IMR-90 (cell line): Measurements from ENCODE around the gene LATS2. TPM values are rescaled to one million over a fixed set of nuclear protein-coding genes. Genes with fewer than 3 reads are reported as not detected.
A peak's percentile ranks its signal among the peaks of the same experiment; 100 is the strongest.

Experiments
- ATAC-seq: fragments of 200-7000 bp; cut with Tn5 transposase; 2 replicates; pipeline ENCODE4 v1.9.1; 2020; ENCODE audit warnings: low read depth, mild to moderate bottlenecking, moderate library complexity
- BruUV-seq: library from RNA; stranded (reverse); fragments of 400-500 nt; replicated peaks from 2 replicates; lab custom pipeline; 2021; lab: Mats Ljungman, UMichigan
- CTCF ChIA-PET: fragments of 300-600 bp; formaldehyde crosslinking; extraction: SDS; loops from one replicate; lab custom pipeline; 2021; ENCODE audit warnings: antibody characterized with exemption; lab: Yijun Ruan, JAX
- POLR2A ChIA-PET: fragments of 300-600 bp; sonication (Branson Sonifier 250); formaldehyde crosslinking; loops from one replicate; lab custom pipeline; 2022; ENCODE audit warnings: antibody characterized with exemption; ENCODE audit not compliant: unreplicated experiment; lab: Charles Lee
- DNase-seq: peaks from one replicate; pipeline ENCODE4 v3.0.0; 2013
- H2AFZ ChIP-seq: replicated peaks from 2 replicates; pipeline ENCODE3; 2013; ENCODE audit warnings: low read length, mild to moderate bottlenecking; ENCODE audit not compliant: poor library complexity
- H2AK5ac ChIP-seq: 2 replicates; pipeline ENCODE4 v1.6.1; 2013; ENCODE audit warnings: low read depth, low read length, inconsistent platforms
- H2AK9ac ChIP-seq: replicated peaks from 2 replicates; pipeline ENCODE3; 2013; ENCODE audit warnings: mild to moderate bottlenecking, low read depth, low read length, moderate library complexity; ENCODE audit not compliant: poor library complexity
- H2BK120ac ChIP-seq: 2 replicates; pipeline ENCODE4 v1.6.1; 2013; ENCODE audit warnings: low read depth, low read length, inconsistent platforms
- H2BK15ac ChIP-seq: 3 replicates; pipeline ENCODE4 v1.6.1; 2013; ENCODE audit warnings: low read depth, low read length, inconsistent platforms
- H2BK20ac ChIP-seq: 2 replicates; pipeline ENCODE4 v1.6.1; 2013; ENCODE audit warnings: low read depth, mild to moderate bottlenecking, inconsistent platforms, low read length, moderate library complexity
- H2BK5ac ChIP-seq: 2 replicates; pipeline ENCODE4 v1.6.1; 2013; ENCODE audit warnings: mild to moderate bottlenecking, low read depth, low read length, inconsistent platforms; ENCODE audit not compliant: poor library complexity, severe bottlenecking
- H3K14ac ChIP-seq: replicated peaks from 2 replicates; pipeline ENCODE4 v1.6.1; 2013; ENCODE audit warnings: low read depth, low read length, inconsistent platforms
- H3K18ac ChIP-seq: 2 replicates; pipeline ENCODE4 v1.6.1; 2013; ENCODE audit warnings: low read depth, low read length, control low read depth
- H3K23ac ChIP-seq: 2 replicates; pipeline ENCODE4 v1.6.1; 2013; ENCODE audit warnings: low read depth, low read length, inconsistent platforms
- H3K27ac ChIP-seq: 2 replicates; pipeline ENCODE4 v1.5.1; 2013; ENCODE audit warnings: mild to moderate bottlenecking, control low read depth, low read length; ENCODE audit not compliant: insufficient read depth
- H3K27me3 ChIP-seq: 2 replicates; pipeline ENCODE4 v1.6.1; 2013; ENCODE audit warnings: low read length; ENCODE audit not compliant: control insufficient read depth, insufficient read depth
- H3K36me3 ChIP-seq: 2 replicates; pipeline ENCODE4 v1.6.1; 2013; ENCODE audit warnings: low read length, mixed read lengths; ENCODE audit not compliant: control insufficient read depth, insufficient read depth
- H3K4ac ChIP-seq: 2 replicates; pipeline ENCODE4 v1.6.1; 2013; ENCODE audit warnings: low read depth, low read length, inconsistent platforms
- H3K4me1 ChIP-seq: 2 replicates; pipeline ENCODE4 v1.6.1; 2013; ENCODE audit warnings: low read length, mixed read lengths; ENCODE audit not compliant: control insufficient read depth, insufficient read depth
- H3K4me2 ChIP-seq: 2 replicates; pipeline ENCODE4 v1.6.1; 2013; ENCODE audit warnings: low read depth, mild to moderate bottlenecking, control low read depth, low read length, moderate library complexity
- H3K4me3 ChIP-seq: 2 replicates; pipeline ENCODE4 v1.5.1; 2013; ENCODE audit warnings: low read depth, mild to moderate bottlenecking, control low read depth, low read length, moderate library complexity; ENCODE audit not compliant: insufficient read depth
- H3K56ac ChIP-seq: 2 replicates; pipeline ENCODE4 v1.6.1; 2013; ENCODE audit warnings: low read length, inconsistent platforms; ENCODE audit not compliant: insufficient read depth; ENCODE audit errors: extremely low read depth
- H3K79me1 ChIP-seq, 2 experiments: 2 replicates each; pipeline ENCODE4 v1.6.1; 2013; ENCODE audit warnings: low read length in 2 of 2, inconsistent platforms in 1 of 2, low read depth in 1 of 2
- H3K9ac ChIP-seq: 2 replicates; pipeline ENCODE4 v1.6.1; 2013; ENCODE audit warnings: low read depth, low read length, control low read depth
- H3K9me1 ChIP-seq: 2 replicates; pipeline ENCODE4 v1.6.1; 2013; ENCODE audit warnings: low read length, inconsistent platforms; ENCODE audit not compliant: insufficient read depth
- H3K9me3 ChIP-seq: 2 replicates; pipeline ENCODE4 v1.6.1; 2013; ENCODE audit warnings: low read length; ENCODE audit not compliant: control insufficient read depth, insufficient read depth
- H4K20me1 ChIP-seq: 2 replicates; pipeline ENCODE4 v1.6.1; 2013; ENCODE audit warnings: low read length, inconsistent platforms; ENCODE audit not compliant: insufficient read depth
- H4K5ac ChIP-seq: 2 replicates; pipeline ENCODE4 v1.6.1; 2013; ENCODE audit warnings: mild to moderate bottlenecking, low read depth, low read length, control low read depth
- H4K8ac ChIP-seq, 2 experiments: 2 replicates each; pipeline ENCODE4 v1.6.1; 2013; ENCODE audit warnings: low read depth in 2 of 2, low read length in 2 of 2, control low read depth in 1 of 2, inconsistent platforms in 1 of 2
- H4K91ac ChIP-seq: 2 replicates; pipeline ENCODE4 v1.6.1; 2013; ENCODE audit warnings: low read depth, low read length, inconsistent platforms; ENCODE audit not compliant: insufficient read depth
- BHLHE40 ChIP-seq: fragments of 150-350 bp; IDR thresholded peaks from 2 replicates; pipeline ENCODE4 v1.6.1; 2016; ENCODE audit warnings: mild to moderate bottlenecking, low read depth, low read length
- CEBPB ChIP-seq: IDR thresholded peaks from 2 replicates; pipeline ENCODE4 v1.6.1; 2012; ENCODE audit warnings: low read depth, low read length, improper control_type of control experiment
- CHD1 ChIP-seq: IDR thresholded peaks from 2 replicates; pipeline ENCODE4 v1.6.1; 2012; ENCODE audit warnings: low read depth, low read length, improper control_type of control experiment
- FOS ChIP-seq: fragments of 150-350 bp; IDR thresholded peaks from 2 replicates; pipeline ENCODE4 v1.6.1; 2016; ENCODE audit warnings: low read depth, low read length
- MAFK ChIP-seq: IDR thresholded peaks from 2 replicates; pipeline ENCODE4 v1.6.1; 2012; ENCODE audit warnings: low read depth, low read length, improper control_type of control experiment
- MAZ ChIP-seq: IDR thresholded peaks from 2 replicates; pipeline ENCODE4 v1.6.1; 2012; ENCODE audit warnings: low read depth, mild to moderate bottlenecking, low read length, improper control_type of control experiment, moderate library complexity, borderline replicate concordance
- MXI1 ChIP-seq: IDR thresholded peaks from 2 replicates; pipeline ENCODE4 v1.6.1; 2012; ENCODE audit warnings: low read depth, mild to moderate bottlenecking, low read length, moderate library complexity, borderline replicate concordance
- NFE2L2 ChIP-seq: fragments of 150-350 bp; IDR thresholded peaks from 2 replicates; pipeline ENCODE4 v1.6.1; 2016; ENCODE audit warnings: low read depth, mild to moderate bottlenecking, low read length
- POLR2A ChIP-seq: IDR thresholded peaks from 2 replicates; pipeline ENCODE4 v1.6.1; 2012; ENCODE audit warnings: mild to moderate bottlenecking, low read depth, low read length
- RAD21 ChIP-seq: IDR thresholded peaks from 2 replicates; pipeline ENCODE4 v1.6.1; 2012; ENCODE audit warnings: low read length, improper control_type of control experiment
- RCOR1 ChIP-seq: IDR thresholded peaks from 2 replicates; pipeline ENCODE4 v1.6.1; 2012; ENCODE audit warnings: mild to moderate bottlenecking, low read length, improper control_type of control experiment; ENCODE audit not compliant: insufficient replicate concordance
- RFX5 ChIP-seq: IDR thresholded peaks from 2 replicates; pipeline ENCODE4 v1.8.0; 2012; ENCODE audit warnings: low read depth, mild to moderate bottlenecking, low read length, moderate library complexity
- SMC3 ChIP-seq: fragments of 150-350 bp; IDR thresholded peaks from 2 replicates; pipeline ENCODE4 v1.6.1; 2016; ENCODE audit warnings: low read depth, mild to moderate bottlenecking, antibody characterized with exemption, low read length, moderate library complexity
- WGBS, 2 experiments: methylation state at CpG; one replicate each; pipeline versions ENCODE4 v1.1.5 to v1.1.7; 2013; ENCODE audit warnings: missing lambda C conversion rate in 2 of 2; ENCODE audit not compliant: insufficient read length in 1 of 2; ENCODE audit errors: extremely low coverage in 2 of 2; 5-methylcytosine and 5-hydroxymethylcytosine counted together
- dilution Hi-C: fragments of 300-500 bp; cut with HindIII; formaldehyde crosslinking; loops from one replicate; pipeline ENCODE4 v1.14.3; 2018; ENCODE audit warnings: low sequenced_read_pairs; ENCODE audit not compliant: unreplicated experiment
- in situ Hi-C: fragments of 300-500 bp; cut with MboI; formaldehyde crosslinking; loops from 3 replicates; pipeline ENCODE4 v1.14.3; 2019; ENCODE audit warnings: low sequenced_read_pairs, inconsistent platforms, mixed read lengths
- intact Hi-C: fragments of 100-400 bp; cut with micrococcal nuclease; formaldehyde crosslinking; loops from 2 replicates; pipeline ENCODE4 v1.10.0; 2022
- polyA plus RNA-seq, 3 experiments: library from polyadenylated mRNA; depleted of rRNA; stranded (reverse); fragments of >200 nt; gene quantifications; 2 replicates each; pipeline ENCODE4 v1.2.3, GENCODE V29; 2012; ENCODE audit warnings: low replicate concordance in 1 of 3
- total RNA-seq: library from RNA; depleted of rRNA; stranded (reverse); fragments of >200 nt; gene quantifications from 2 replicates; pipeline ENCODE4 v1.2.3, GENCODE V29; 2012
- TF ChIP-seq, protein P1 (sequence below): conservative IDR thresholded peaks from 2 replicates; pipeline ENCODE4 v1.5.1; 2012; ENCODE audit warnings: mild to moderate bottlenecking, low read depth, low read length, improper control_type of control experiment
- TF ChIP-seq, protein P2 (sequence below): fragments of 150-350 bp; IDR thresholded peaks from 2 replicates; pipeline ENCODE4 v1.6.1; 2017; ENCODE audit warnings: mild to moderate bottlenecking, antibody characterized with exemption, low read length, low read depth
- TF ChIP-seq, protein P3 (sequence below): fragments of 150-350 bp; IDR thresholded peaks from 2 replicates; pipeline ENCODE4 v1.6.1; 2016; ENCODE audit warnings: low read depth, mild to moderate bottlenecking, low read length, moderate library complexity, borderline replicate concordance

The LATS2 gene
- total and polyA plus RNA-seq, 2 of the 4 experiments (the other 2 are of a cell fraction), result 12.7 to 22.4 TPM

DNA sequence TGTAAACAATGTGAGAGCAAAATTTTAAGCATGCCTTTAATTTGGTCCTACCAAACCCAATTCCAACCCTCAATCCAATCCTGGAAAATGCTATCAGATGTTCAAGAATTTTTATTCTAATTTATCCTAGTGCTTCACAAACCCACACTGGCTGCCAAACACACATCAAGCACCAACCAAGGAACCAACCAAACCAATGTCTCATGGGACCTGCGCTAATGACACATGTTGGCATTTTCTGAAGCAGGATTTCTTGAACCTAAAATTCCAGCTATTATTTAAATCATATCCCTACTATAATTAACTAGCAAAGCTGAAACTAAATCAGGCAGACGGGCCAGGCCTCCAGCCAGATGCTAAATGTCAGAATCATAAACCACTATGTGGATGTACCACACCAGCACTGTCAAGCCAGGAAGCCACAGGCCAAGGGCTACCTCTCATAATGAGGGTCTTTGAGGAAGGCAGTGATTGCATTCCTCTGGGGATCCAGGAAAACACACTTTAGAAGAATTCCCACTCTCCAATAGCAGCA is 5.8 kb downstream of the LATS2 start:
- CTCF ChIA-PET, result interaction anchor here (0.7 kb wide), 1 partner anchor 76 kb away, joined by 3 read pairs; no protein-coding TSS in a partner anchor
- intact Hi-C loops, result no loop called here
- H2BK20ac ChIP-seq, result no peak overlapping the region
- H2AK9ac ChIP-seq, result no peak overlapping the region
- H3K9me1 ChIP-seq, result peaks cover 34% of the 10 kb centered on the region
- peak overlapping the region; percentile 66 for H3K4me2 ChIP-seq
- no peaks in the 10 kb centered on the region for H3K27me3 ChIP-seq
- H2BK15ac ChIP-seq, result no peak overlapping the region
- peaks cover 29% of the 10 kb centered on the region for H3K36me3 ChIP-seq
- no TSS peak for BruUV-seq
- ATAC-seq (no peak), DNase-seq (no peak)
- no peak overlapping the region for H2AK5ac ChIP-seq
- H3K27ac ChIP-seq, result peak overlapping the region; percentile 20; the same call in 1 of the 2 replicates
- no peak overlapping the region for H3K9ac ChIP-seq
- H4K20me1 ChIP-seq, result peaks cover 98% of the 10 kb centered on the region
- H2BK120ac ChIP-seq, result no peak overlapping the region
- no peak overlapping the region for H3K4ac ChIP-seq
- dilution Hi-C loops, result no loop called here
- H2BK5ac ChIP-seq, result peak overlapping the region; percentile 12
- peaks cover 25% of the 10 kb centered on the region for H3K4me1 ChIP-seq
- H4K8ac ChIP-seq, result no peak overlapping the region
- TF ChIP-seq MXI1 (no peak), RCOR1 (no peak), POLR2A (no peak), CHD1 (no peak), MAZ (no peak), FOS (no peak), NFE2L2 (no peak), RAD21 (no peak), CEBPB (no peak), RFX5 (no peak), MAFK (no peak), BHLHE40 (no peak), SMC3 (no peak)
- TF ChIP-seq, protein P1, sequence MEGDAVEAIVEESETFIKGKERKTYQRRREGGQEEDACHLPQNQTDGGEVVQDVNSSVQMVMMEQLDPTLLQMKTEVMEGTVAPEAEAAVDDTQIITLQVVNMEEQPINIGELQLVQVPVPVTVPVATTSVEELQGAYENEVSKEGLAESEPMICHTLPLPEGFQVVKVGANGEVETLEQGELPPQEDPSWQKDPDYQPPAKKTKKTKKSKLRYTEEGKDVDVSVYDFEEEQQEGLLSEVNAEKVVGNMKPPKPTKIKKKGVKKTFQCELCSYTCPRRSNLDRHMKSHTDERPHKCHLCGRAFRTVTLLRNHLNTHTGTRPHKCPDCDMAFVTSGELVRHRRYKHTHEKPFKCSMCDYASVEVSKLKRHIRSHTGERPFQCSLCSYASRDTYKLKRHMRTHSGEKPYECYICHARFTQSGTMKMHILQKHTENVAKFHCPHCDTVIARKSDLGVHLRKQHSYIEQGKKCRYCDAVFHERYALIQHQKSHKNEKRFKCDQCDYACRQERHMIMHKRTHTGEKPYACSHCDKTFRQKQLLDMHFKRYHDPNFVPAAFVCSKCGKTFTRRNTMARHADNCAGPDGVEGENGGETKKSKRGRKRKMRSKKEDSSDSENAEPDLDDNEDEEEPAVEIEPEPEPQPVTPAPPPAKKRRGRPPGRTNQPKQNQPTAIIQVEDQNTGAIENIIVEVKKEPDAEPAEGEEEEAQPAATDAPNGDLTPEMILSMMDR, result no peak
- TF ChIP-seq, protein P2, sequence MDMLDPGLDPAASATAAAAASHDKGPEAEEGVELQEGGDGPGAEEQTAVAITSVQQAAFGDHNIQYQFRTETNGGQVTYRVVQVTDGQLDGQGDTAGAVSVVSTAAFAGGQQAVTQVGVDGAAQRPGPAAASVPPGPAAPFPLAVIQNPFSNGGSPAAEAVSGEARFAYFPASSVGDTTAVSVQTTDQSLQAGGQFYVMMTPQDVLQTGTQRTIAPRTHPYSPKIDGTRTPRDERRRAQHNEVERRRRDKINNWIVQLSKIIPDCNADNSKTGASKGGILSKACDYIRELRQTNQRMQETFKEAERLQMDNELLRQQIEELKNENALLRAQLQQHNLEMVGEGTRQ, result no peak
- TF ChIP-seq, protein P3, sequence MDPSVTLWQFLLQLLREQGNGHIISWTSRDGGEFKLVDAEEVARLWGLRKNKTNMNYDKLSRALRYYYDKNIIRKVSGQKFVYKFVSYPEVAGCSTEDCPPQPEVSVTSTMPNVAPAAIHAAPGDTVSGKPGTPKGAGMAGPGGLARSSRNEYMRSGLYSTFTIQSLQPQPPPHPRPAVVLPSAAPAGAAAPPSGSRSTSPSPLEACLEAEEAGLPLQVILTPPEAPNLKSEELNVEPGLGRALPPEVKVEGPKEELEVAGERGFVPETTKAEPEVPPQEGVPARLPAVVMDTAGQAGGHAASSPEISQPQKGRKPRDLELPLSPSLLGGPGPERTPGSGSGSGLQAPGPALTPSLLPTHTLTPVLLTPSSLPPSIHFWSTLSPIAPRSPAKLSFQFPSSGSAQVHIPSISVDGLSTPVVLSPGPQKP, result no peak
- H3K9me3 ChIP-seq, result no peaks in the 10 kb centered on the region
- H3K14ac ChIP-seq, result no peak overlapping the region; the same call in 1 of the 2 replicates
- in situ Hi-C loops, result no loop called here
- POLR2A ChIA-PET, result interaction anchor here (0.6 kb wide), 1 partner anchor 90 kb away, joined by 3 read pairs; no protein-coding TSS in a partner anchor
- 100% methylated on average over 1 of the region's 2 CpGs; no CpG with 5 or more reads in 1 of the 2 experiments for WGBS, 2 experiments
- no peak overlapping the region for H2AFZ ChIP-seq
- H4K91ac ChIP-seq, result no peak overlapping the region
- no peak overlapping the region for H3K4me3 ChIP-seq
- H3K56ac ChIP-seq, result no peak overlapping the region
- no peak overlapping the region for H3K18ac ChIP-seq
- H3K23ac ChIP-seq, result peak overlapping the region; percentile 63
- H3K79me1 ChIP-seq, result peaks cover 0 to 55% of the 10 kb centered on the region in 2 experiments; a peak in 2 of 4 replicates
- no peak overlapping the region for H4K5ac ChIP-seq
